Measurements from ENCODE around the gene PIAS3. TPM values are rescaled to one million over a fixed set of nuclear protein-coding genes. Genes with fewer than 3 reads are reported as not detected.
A peak's percentile ranks its signal among the peaks of the same experiment; 100 is the strongest.
"Not testable (repeated sequence)": the region's sequence is repeated elsewhere in the genome, so short reads cannot be mapped to it uniquely, and the experiment has no call there.

PIAS3 gene
- total RNA-seq, 2 experiments from 2014 or later: 18.7 to 19.7 TPM

DNA sequence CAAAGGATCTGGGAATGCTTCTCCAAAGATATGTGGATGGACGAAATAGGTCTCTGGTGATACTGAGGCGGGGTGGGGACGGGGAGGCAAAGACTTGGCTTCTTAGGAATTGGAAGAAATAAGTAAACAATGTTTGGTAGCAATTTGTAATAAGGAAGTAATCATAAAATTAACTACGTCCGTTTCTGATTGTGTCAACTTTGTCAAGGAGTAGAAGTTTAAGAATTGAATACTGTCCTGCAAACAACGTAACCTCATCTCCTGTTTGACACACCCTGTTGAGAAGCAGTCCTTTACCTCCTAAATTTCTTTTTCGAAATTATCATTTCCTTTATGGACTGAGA lies 34.4 kb downstream of the PIAS3 start:
- H3K4me1 ChIP-seq (ENCODE audit: insufficient read depth, low read length): peaks cover 12% of the 10 kb centered on the region
- peak overlapping the region; percentile 96 for H3K4me3 Mint-ChIP-seq
- H3K27me3 ChIP-seq (ENCODE audit: control insufficient read depth in 1 of 2, insufficient read depth in 2 of 2, low read length in 2 of 2): no peaks in the 10 kb centered on the region
- H3K27ac Mint-ChIP-seq: peak overlapping the region; percentile 91
- no peaks in the 10 kb centered on the region for H3K9me3 Mint-ChIP-seq
- peak overlapping the region; percentile 78 to 81 for H3K27ac ChIP-seq (ENCODE audit: low read depth in 1 of 2, low read length in 2 of 2)
- no peak for ATAC-seq (ENCODE audit: poor library complexity)
- no peaks in the 10 kb centered on the region for H3K27me3 Mint-ChIP-seq
- ChIA-PET POLR2A (interaction anchor here (1.0 to 4.0 kb wide), 17 partner anchors 9 to 399 kb away, joined by 3 to 37 read pairs (median 5); partner anchors contain the start of genes ANKRD34A, LIX1L, NBPF20 and NUDT17), CTCF (interaction anchor here (3.3 kb wide), 1 partner anchor 21 kb away, joined by 27 read pairs; the partner anchor contains the start of gene NUDT17)
- no peaks in the 10 kb centered on the region for H3K9me3 ChIP-seq (ENCODE audit: control insufficient read depth in 1 of 2, insufficient read depth in 1 of 2, low read length in 2 of 2)
- peaks cover 36% of the 10 kb centered on the region for H3K36me3 ChIP-seq (ENCODE audit: insufficient read depth, low read length)
- DNase-seq: peak in 2 of 14 experiments; percentile 2 to 16
- intact Hi-C loops (cut with DNase I, micrococcal nuclease): no loop called here
- peaks cover 53% of the 10 kb centered on the region for H3K36me3 Mint-ChIP-seq (ENCODE audit: low read depth)
- peaks cover 29% of the 10 kb centered on the region for H3K4me1 Mint-ChIP-seq (ENCODE audit: low read depth)
- peak overlapping the region; percentile 74 for H3K4me3 ChIP-seq (ENCODE audit: low read length)
- TF ChIP-seq, protein P1, sequence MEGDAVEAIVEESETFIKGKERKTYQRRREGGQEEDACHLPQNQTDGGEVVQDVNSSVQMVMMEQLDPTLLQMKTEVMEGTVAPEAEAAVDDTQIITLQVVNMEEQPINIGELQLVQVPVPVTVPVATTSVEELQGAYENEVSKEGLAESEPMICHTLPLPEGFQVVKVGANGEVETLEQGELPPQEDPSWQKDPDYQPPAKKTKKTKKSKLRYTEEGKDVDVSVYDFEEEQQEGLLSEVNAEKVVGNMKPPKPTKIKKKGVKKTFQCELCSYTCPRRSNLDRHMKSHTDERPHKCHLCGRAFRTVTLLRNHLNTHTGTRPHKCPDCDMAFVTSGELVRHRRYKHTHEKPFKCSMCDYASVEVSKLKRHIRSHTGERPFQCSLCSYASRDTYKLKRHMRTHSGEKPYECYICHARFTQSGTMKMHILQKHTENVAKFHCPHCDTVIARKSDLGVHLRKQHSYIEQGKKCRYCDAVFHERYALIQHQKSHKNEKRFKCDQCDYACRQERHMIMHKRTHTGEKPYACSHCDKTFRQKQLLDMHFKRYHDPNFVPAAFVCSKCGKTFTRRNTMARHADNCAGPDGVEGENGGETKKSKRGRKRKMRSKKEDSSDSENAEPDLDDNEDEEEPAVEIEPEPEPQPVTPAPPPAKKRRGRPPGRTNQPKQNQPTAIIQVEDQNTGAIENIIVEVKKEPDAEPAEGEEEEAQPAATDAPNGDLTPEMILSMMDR (IDR thresholded peaks at IDR 0.05): no peak

DNA sequence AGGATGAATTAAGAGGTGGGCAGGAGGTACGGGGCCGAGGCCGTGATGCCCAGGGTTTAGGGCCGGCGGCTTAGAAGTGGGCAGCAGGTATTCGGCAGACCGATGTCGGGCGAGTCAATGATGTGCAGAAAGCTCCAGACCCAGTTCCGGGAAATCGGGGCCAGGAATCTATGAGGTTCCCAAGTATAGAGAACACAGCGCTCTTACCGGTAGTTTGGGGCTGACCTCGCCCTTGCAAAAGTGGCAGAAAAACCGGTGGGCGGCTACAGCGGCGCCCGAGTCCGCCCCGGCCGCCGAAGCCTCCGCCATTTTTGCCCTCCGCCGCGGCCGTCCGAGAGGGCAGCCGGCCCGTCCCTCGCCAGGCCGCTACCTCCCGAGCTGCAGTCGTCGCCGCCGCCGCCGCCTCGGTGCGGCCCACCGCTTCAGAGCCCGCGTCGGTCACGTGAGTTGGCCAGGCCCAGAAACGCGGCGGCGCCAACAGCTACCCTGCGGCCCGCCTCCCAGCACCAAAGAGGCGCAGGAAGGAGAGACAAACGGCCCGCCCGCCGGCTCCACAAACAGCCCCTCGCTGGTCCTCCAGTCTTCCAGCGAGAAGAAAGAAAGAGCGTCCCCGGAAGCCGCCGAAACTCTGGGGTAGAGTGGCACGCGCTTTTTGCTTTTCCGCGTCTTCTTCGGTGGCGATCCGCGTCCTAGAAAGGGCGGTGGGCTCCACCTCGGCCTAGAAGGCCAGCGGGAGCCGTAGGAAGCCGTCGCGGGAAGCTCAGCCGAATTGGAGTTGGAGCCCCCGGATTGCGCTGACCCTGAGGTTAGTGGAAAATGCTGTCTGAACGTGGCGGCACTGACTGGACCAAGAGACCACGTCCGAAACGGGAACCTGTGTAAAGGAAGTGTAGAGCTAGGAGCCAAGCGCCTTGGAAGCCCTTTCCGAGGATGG lies 35.0 kb downstream of the PIAS3 start, which contains the start of the genes POLR3C and RNF115:
TSS of gene POLR3C (plus strand) at position 636 of the 934 bp plus-strand sequence. CDS start 1,577 bp downstream, outside the sequence.
TSS of gene RNF115 (minus strand) at position 531 of the 934 bp plus-strand sequence. CDS start at position 309, 222 bp downstream.
- CTCF ChIA-PET: interaction anchor here (3.3 kb wide), 1 partner anchor 22 kb away, joined by 27 read pairs; the partner anchor contains the start of gene NUDT17
- Mint-ChIP-seq H3K4me3 (peak within 1 kb of the TSS; percentile 96), H3K9me3 (no peaks in the 10 kb centered on the region), H3K4me1 (ENCODE audit: low read depth) (peaks cover 29% of the 10 kb centered on the region), H3K36me3 (ENCODE audit: low read depth) (peaks cover 50% of the 10 kb centered on the region), H3K27me3 (no peaks in the 10 kb centered on the region), H3K27ac (peak within 1 kb of the TSS; percentile 91)
- POLR2A ChIA-PET: interaction anchor here (0.7 to 4.0 kb wide), 18 partner anchors 9 to 399 kb away, joined by 3 to 37 read pairs (median 4); partner anchors contain the start of genes ANKRD34A, LIX1L, NBPF20 and NUDT17
- peak within 1 kb of the TSS; percentile 74 for H3K4me3 ChIP-seq (ENCODE audit: low read length)
- H3K36me3 ChIP-seq (ENCODE audit: insufficient read depth, low read length): peaks cover 29% of the 10 kb centered on the region
- H3K27ac ChIP-seq (ENCODE audit: low read depth in 1 of 2, low read length in 2 of 2): peak within 1 kb of the TSS; percentile 78 to 81
- H3K27me3 ChIP-seq (ENCODE audit: control insufficient read depth in 1 of 2, insufficient read depth in 2 of 2, low read length in 2 of 2): no peaks in the 10 kb centered on the region
- H3K4me1 ChIP-seq (ENCODE audit: insufficient read depth, low read length): peaks cover 12% of the 10 kb centered on the region
- intact Hi-C loops (cut with DNase I, micrococcal nuclease): no loop called here
- no peaks in the 10 kb centered on the region for H3K9me3 ChIP-seq (ENCODE audit: control insufficient read depth in 1 of 2, insufficient read depth in 1 of 2, low read length in 2 of 2)
- peak; percentile 75 to 95 (median 86) for DNase-seq
- TF ChIP-seq, protein P1 (IDR thresholded peaks at IDR 0.05): no peak
- peak; percentile 96 for ATAC-seq (ENCODE audit: poor library complexity)

DNA sequence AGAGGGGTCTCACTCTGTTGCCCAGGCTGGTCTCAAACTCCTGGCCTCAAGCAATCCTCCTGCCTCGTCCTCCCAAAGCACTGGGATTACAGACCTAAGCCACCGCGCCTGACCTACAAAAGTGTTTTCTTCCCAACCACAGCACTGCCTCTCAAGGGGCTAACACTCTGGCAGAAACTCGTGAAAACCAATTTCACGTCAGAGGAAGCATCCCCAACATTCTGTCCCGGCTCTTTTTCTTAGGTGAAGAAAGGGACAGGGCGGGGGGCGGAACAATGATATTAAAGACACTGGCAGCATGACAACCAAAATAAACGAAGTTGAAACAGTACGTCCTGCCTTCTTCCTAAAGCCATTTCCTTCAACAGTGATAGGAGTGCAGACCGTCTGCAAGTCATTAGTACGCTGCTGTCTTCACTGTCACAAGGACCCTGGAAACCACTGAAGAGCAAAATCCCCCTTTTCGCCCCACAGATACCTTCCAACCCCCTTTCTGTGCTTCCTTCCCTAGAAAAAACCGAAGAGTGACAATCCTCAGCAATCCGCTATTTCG lies 36.0 kb downstream of the PIAS3 start:
- peak overlapping the region; percentile 91 for H3K27ac Mint-ChIP-seq
- H3K27me3 Mint-ChIP-seq; H3K9me3 ChIP-seq (ENCODE audit: control insufficient read depth in 1 of 2, insufficient read depth in 1 of 2, low read length in 2 of 2); H3K27me3 ChIP-seq (ENCODE audit: control insufficient read depth in 1 of 2, insufficient read depth in 2 of 2, low read length in 2 of 2); POLR2A ChIA-PET; H3K9me3 Mint-ChIP-seq; intact Hi-C loops (cut with DNase I, micrococcal nuclease); CTCF ChIA-PET; H3K4me3 Mint-ChIP-seq; ATAC-seq (ENCODE audit: poor library complexity); H3K4me3 ChIP-seq (ENCODE audit: low read length); H3K27ac ChIP-seq (ENCODE audit: low read depth in 1 of 2, low read length in 2 of 2): not testable (repeated sequence)
- peaks cover 40% of the 10 kb centered on the region for H3K36me3 Mint-ChIP-seq (ENCODE audit: low read depth)
- H3K36me3 ChIP-seq (ENCODE audit: insufficient read depth, low read length): peaks cover 20% of the 10 kb centered on the region
- DNase-seq: peak in 1 of 14 experiments; percentile 18
- H3K4me1 ChIP-seq (ENCODE audit: insufficient read depth, low read length): peaks cover 12% of the 10 kb centered on the region
- peaks cover 29% of the 10 kb centered on the region for H3K4me1 Mint-ChIP-seq (ENCODE audit: low read depth)

DNA sequence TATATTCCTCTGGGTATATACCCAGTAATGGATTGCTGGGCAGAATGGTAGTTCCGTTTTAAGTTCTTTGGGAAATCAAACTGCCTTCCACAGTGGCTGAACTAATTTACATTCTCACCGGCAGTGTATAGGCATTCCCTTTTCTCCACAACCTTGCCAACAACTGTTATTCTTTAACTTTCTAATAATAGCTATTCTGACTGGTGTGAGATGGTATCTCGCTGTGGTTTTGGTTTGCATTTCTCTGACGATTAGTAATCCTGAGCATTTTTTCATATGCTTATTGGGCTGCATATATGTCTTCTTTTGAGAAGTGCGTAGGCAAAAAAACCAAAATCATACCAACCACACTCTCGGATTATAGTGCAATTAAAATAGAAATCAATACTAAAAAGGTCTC lies 40.8 kb downstream of the PIAS3 start:
- H3K27ac Mint-ChIP-seq; H3K9me3 Mint-ChIP-seq; H3K27me3 Mint-ChIP-seq; H3K27me3 ChIP-seq (ENCODE audit: control insufficient read depth in 1 of 2, insufficient read depth in 2 of 2, low read length in 2 of 2); CTCF ChIA-PET; H3K36me3 ChIP-seq (ENCODE audit: insufficient read depth, low read length); H3K36me3 Mint-ChIP-seq (ENCODE audit: low read depth); POLR2A ChIA-PET; H3K9me3 ChIP-seq (ENCODE audit: control insufficient read depth in 1 of 2, insufficient read depth in 1 of 2, low read length in 2 of 2); H3K4me3 ChIP-seq (ENCODE audit: low read length); intact Hi-C loops (cut with DNase I, micrococcal nuclease); H3K4me1 ChIP-seq (ENCODE audit: insufficient read depth, low read length); H3K4me1 Mint-ChIP-seq (ENCODE audit: low read depth); H3K4me3 Mint-ChIP-seq; H3K27ac ChIP-seq (ENCODE audit: low read depth in 1 of 2, low read length in 2 of 2): not testable (repeated sequence)
- DNase-seq (peak in 1 of 14 experiments; percentile 35), ATAC-seq (ENCODE audit: poor library complexity) (peak; percentile 39)

DNA sequence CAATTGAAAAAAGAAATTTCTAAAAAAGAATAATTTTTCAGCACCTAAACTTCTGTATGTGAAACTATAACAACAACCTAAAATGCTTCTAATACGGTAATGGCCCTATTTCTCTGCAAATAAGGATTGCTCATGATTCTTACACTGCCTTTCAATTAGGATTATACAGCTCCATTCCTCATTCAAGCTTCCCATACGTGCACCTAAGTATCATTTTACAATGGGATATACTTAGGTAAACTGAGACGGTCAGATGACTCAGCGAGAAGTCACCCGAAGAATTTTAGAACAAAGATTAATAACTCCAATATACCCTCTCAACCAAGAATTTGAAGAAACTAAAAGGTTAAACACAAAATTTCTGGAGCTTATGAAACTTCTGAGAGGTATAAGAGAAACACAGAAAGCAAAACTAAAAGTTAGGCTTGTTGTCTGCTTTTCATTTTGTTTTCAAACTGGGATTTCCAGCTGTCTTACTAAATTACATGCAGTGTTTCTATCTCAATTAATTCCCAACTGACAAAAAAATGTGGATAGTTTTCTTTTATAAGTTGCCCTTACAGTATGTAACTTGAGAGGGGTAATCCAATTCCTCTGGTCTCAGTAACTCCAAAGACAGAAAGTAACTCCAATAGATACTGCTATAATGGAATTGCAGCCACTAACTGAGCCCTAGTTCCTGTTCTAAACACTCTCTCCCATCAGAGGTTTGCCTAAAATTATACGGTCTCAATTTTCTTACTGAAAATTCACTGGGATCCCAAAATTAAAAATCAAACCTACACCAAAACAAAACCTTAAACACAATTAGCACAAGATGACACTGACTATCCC lies 45.7 kb downstream of the PIAS3 start:
- H3K4me1 Mint-ChIP-seq (ENCODE audit: low read depth); H3K36me3 Mint-ChIP-seq (ENCODE audit: low read depth); H3K27me3 ChIP-seq (ENCODE audit: control insufficient read depth in 1 of 2, insufficient read depth in 2 of 2, low read length in 2 of 2); H3K4me3 ChIP-seq (ENCODE audit: low read length); H3K27ac ChIP-seq (ENCODE audit: low read depth in 1 of 2, low read length in 2 of 2); POLR2A ChIA-PET; H3K4me1 ChIP-seq (ENCODE audit: insufficient read depth, low read length); intact Hi-C loops (cut with DNase I, micrococcal nuclease); DNase-seq; ATAC-seq (ENCODE audit: poor library complexity); H3K27ac Mint-ChIP-seq; CTCF ChIA-PET; H3K27me3 Mint-ChIP-seq; H3K36me3 ChIP-seq (ENCODE audit: insufficient read depth, low read length); H3K9me3 Mint-ChIP-seq; H3K4me3 Mint-ChIP-seq; H3K9me3 ChIP-seq (ENCODE audit: control insufficient read depth in 1 of 2, insufficient read depth in 1 of 2, low read length in 2 of 2): not testable (repeated sequence)
